Measurements from ENCODE around the gene VEGFA.

GRCh38 chr6:43775535-43775885 is 5.5 kb downstream of the VEGFA start:
- no peak for TF ChIP-seq RAD21 (IDR thresholded peaks at IDR 0.05 in 1 of 2, conservative IDR thresholded peaks at IDR 0.05 in 1 of 2; ENCODE audit: low read depth in 2 of 2, low read length in 2 of 2)
- no peak for TF ChIP-seq TAF1 (IDR thresholded peaks at IDR 0.05; ENCODE audit: low read depth, low read length)
- TF ChIP-seq YY1 (IDR thresholded peaks at IDR 0.05; ENCODE audit: low read depth, low read length), result no peak
- TF ChIP-seq POLR2AphosphoS5 (IDR thresholded peaks at IDR 0.05; ENCODE audit: low read depth, low read length), result no peak
- no peak for TF ChIP-seq USF2 (IDR thresholded peaks at IDR 0.05; ENCODE audit: low read length)
